Measurements from ENCODE around the gene NTM.

NTM gene

DNA sequence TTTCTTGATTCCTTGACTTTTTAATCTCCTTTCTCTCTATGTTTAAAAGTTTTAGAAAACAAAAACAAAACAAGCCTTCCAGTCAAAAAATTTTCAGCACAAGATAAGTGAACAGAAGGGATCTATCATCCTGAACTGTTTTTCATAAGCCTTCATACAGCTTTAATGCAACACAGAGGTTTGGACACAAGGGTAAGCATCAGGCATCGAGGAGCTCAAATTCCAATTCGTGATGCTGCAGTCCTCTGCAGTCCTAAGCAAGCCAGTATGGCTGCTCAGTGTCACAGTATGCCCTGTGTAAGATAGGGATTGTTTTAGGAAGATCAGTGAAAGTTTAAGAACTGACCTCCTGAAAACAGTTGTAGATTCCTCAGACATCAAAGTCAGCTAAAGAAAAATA, 740.9 kb downstream of the NTM start:
- no peak for DNase-seq (ENCODE audit: low read depth, low spot score)

DNA sequence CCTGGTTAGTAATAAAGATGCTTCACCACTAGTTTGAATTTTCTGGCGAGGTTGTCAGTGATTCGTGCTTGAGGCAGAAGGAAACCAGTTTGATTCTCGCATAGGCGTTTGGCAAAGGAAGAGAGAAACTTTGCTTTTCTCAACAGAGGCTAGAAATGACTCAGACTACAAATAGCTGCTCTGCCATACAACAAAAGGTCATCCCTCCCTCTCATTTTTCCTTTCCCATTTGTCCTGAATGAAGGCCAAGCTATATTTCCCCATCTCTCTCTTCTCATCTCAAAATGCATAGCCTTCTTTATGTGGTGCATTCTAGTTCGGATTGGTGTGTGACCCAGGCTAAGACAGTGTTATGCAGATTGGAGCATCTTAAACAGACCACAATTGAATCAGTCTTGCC, 741.4 kb downstream of the NTM start:
- no peak for DNase-seq (ENCODE audit: low read depth, low spot score)

DNA sequence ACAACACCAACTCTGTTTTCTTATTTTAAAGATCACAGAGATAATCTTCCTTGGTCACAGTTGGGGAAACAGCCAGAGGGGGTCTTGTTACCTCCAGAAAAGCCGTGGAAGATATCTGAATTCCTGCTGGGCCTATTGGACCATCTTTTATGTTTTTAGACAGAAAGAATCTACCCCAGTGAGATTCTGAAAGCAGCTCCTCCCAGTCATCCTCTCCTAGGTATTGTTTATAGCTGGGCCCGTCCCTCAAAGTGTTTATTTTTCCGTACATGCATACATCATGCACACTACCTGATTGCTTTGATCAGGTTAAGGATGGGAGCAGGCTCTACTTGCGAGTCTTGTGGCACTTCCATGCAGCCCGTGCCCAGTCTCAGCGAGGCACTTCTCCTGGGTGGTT, 742.4 kb downstream of the NTM start:
- no peak for DNase-seq (ENCODE audit: low read depth, low spot score)

DNA sequence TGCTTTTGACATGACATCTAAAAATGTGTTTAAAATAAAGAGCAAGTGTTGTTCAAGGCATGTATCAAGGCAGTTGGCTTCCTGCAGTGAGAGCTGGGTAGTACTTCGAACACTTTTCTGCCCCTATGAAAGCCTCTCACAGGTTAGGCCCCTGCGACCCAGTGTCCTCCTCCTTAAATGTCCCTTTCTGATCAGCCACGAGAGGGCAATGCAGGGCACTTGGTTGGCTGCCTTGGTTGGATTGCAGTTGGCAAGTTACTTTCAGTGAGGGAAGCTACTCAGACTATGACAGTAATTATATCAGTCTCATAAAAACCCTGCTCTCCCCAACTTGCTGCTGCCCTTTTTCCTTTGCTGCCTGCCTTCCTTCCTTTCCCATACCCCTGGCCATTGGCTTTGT, 743.8 kb downstream of the NTM start:
- DNase-seq (ENCODE audit: low read depth, low spot score), result no peak

DNA sequence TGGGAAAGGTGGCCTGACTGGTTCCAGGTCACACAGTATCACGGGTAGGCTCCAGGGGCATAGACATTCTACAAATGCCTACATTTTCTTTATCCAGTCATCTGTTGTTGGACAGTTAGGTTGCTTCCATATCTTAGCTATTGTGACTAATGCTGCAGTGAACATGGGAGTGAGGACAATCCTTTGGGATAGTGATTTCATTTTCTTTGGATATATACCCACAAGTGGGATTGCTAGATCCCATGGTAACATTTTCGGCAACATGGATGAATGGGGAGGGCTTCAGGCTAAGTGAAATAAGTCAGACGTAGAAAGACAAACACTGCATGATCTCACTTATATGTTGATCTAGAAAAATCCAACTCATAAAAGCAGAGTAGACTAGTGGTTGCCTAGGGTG, 744.3 kb downstream of the NTM start:
- no peak for DNase-seq (ENCODE audit: low read depth, low spot score)

DNA sequence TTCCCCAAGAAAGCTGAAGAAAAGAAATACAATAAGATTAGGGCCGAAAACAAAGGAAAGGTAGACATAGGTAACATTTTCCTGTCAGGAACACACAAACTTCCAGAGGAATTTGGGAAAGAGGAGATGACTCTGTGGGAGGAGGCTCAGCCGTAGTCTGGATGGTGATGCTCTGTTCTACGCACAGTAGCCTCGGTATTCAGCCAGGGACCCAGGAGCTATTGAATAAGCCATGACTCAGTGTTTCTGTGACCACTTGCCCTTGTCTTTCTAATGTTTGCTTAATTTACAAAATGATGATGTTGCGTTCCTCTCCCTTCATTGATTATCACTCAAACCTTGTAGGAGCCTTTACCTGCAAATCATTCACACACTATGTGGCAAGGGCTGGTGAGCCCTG, 745.0 kb downstream of the NTM start:
- no peak for DNase-seq (ENCODE audit: low read depth, low spot score)

DNA sequence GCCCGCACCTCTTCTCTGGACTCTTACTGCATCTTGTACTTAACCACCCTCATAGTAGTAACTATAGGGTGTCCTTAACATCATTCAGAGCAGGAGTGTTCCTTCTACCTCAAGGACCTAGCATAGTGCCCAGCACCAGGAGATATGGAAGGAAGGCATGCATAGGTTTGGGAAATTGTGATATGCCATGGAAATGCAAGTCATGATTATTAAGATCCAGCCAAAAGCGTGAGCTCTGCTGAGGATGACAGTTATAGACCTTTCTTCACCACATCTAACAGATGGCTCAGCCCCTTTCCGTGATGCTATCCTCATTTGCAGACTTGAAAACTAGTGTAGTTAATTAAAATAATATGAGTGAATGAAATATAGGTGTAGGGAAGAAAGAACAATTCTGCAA, 746.1 kb downstream of the NTM start:
- no peak for DNase-seq (ENCODE audit: low read depth, low spot score)

DNA sequence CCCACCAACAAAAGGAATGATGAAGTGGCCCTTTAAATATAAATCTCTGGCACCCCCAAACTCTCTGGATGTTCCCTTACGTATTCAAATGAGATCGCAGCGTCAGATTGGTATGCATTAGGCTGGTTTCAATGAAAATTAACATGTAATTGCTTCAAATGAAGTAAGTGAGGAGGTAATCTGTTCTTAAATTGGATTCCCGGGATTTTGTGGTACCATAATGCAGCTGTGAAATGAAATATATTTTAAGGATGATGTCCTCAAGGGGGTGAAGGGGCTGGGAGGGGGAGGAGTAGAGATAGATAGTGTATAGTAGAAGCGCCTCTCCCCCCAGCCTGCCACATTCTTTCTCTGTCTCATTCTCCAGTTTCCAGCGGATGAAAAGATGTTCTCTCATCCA, 748.2 kb downstream of the NTM start:
- DNase-seq (ENCODE audit: low read depth, low spot score), result no peak

DNA sequence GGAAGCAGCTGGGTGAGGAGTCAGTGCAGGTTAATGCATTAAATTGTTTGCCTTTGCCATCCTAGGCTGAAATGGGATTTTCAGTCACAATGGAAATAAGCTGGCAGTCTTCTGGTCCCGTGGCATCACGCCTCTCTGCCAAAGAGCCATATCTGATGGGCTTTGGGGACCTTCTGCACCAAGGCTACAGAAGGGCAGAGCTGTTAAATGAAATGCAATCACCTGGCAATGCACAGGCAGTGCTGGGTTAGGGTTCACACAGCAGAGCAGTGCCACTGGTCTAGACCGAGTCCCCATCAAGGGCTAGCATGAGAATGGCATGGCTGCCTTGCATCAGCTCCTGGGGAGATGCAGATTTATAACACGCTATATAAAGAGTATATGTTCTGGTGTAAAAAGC, 749.2 kb downstream of the NTM start:
- no peak for DNase-seq (ENCODE audit: low read depth, low spot score)

DNA sequence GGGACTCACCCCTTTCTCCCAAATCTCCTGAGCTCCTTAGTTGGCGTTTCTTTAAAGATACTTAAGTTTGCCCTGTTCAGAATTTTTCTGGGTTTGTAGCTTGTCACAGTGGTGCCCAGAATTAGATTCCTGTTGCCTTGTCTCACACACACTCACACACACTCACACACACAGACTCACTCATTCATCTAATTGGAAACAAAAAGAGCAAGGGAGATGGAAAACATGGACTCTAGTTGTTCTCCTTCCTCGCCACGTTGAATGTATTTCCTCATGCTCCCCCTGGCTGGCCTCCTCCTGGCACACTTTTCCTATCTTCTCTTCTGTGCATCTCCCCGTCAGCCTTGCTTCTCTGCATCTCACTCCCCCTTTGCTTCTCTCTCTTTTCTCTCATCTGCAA, 752.3 kb downstream of the NTM start:
- DNase-seq (ENCODE audit: low read depth, low spot score), result no peak

DNA sequence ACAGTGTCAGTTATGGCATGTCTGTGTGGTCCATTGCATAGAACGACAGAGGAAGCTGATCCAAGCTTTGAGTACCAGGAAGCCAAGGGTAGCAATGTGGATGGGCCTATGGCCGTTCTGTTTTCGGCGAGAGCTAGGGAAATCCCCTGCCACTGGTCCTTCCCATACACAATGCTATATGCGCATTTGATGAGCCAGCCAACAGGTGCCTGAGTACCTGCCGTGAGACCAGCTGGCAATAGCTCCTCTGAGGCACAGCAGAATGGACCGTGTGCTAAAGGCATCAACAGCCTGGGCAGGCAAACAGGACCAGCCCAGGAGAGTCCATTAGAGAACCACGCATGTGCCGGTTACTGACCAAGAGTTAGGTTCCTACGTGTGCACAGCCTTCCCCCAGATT, 753.0 kb downstream of the NTM start:
- no peak for DNase-seq (ENCODE audit: low read depth, low spot score)

DNA sequence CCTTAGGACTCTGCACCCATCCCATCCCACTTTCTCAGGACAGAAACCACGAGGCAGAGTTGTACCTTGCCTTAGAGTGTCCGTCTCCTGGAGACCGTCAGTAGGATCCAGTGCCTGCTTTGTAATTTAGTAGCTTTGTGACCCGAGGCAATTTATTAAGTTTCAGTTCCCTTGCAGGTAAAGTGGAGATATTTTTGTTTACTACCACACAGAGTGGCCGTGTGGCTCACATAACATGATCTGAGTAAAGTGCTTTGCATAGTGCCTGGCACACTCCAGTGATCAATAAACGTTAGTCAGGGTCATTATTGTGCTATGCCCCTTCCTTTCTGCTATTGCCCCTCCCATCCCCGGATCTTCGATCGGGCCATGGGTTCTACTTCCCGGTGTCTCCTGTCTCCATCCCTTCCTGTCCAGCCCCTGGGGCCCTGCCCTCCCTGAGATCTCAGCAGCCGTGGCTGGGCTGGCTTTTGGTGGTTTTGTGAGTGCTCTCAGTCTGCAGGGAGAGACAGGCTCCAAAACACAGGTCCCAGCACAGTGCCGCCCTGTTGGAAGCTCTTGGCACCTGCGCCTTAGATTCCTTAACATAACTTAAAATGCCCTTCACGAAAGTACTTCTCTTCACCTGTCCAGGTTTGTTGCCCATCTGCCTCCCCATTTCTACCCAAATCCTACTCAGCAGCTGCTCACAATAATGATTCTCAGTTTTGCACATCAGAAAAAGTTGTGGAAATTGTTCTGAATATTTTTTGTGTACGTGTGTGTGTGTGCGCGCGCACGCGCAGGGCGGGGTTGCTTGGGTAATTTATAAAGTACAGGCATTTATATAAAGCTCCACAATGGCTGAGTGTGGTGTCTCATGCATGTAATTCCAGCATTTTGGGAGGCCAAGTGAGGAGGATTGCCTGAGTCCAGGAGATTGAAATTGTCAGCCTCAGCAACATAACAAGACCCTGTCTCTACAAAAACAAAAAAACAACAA, 753.7 kb downstream of the NTM start:
- DNase-seq (ENCODE audit: low read depth, low spot score), result no peak

DNA sequence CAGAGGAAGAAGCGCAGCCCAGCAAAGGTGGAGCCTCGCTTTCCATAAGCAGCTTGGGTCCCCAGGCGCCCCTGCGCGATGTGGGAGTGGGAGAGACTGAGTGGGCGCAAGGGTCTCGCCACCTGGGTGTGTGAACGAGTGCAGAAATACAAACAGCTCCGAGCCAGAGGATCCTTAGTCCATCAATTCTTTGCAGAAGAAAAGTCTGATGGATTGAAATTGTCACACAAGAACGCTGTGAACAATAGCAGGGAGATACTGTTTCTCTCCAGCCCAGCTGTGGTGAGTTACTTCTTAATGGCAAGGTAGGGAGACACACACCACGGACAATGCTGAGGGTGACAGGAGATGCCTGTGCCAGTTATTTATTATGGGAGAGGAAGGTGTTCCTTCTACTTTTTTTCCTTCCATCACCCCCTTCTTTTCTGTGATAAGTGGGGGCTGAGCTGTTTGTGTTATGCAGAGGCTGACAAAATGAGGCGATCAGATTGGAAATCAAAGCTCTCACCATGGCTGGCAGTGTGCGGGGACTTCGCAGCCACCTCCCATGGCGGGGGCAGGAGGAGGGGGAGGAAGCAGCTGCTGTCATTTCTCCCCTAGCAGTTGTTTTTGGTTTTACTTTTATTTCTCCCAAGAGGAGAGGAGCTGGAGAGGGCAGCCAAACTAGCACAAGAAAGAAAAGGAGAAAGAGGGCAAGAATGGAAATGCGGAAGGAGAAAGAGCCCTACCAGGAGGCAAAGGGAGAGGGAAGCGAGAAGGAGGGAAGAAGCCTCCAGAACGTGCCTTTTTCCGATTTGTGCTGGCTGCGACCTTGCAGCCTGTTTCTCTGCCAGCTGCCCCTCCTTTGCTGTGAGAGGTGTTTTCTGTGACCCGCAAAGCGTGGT, 755.8 kb downstream of the NTM start:
- DNase-seq (ENCODE audit: low read depth, low spot score), result no peak

DNA sequence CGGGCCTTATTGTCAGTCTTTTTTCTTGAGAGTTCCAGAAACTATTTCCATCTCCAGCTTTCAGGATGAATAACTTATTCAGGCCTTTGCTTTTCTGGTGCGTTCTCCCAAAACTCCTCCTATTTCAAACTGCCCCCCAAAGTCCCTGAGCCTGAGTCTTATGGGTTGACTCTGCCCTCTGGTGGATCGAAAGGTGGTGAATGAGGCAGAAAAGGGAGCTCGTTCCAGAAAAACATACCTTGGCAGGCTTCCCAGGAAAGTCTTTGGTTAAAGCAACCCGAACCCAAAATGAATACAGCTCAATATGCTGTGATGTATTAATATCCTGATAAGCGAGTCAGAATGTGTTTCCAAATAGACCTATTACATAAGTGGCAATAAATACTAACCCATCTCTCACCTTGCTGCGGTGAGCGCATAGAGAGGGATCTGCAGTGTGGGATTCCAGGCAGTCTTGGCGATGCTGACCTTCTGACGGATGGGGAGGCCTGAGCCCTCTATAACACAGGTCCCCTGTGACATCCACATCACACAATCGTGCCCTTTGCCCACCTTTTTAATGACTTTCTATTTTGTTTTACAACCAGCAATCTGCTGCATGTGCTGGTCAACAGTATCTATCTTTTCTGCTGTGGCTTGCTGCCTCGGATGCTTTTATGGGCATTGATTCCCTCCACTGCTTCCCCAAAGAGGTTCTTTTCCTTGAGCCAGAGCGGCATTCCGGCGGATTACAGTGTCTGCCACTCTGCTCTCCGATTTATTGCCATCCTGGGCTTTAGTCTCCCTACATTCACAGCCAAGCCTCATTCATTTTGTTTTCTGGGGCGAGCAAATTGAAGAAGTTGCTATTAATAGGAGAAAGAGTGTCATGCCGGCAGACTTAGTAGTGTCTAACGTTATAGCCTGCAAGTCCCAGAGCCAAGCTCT, 756.8 kb downstream of the NTM start:
- no peak for DNase-seq (ENCODE audit: low read depth, low spot score)

DNA sequence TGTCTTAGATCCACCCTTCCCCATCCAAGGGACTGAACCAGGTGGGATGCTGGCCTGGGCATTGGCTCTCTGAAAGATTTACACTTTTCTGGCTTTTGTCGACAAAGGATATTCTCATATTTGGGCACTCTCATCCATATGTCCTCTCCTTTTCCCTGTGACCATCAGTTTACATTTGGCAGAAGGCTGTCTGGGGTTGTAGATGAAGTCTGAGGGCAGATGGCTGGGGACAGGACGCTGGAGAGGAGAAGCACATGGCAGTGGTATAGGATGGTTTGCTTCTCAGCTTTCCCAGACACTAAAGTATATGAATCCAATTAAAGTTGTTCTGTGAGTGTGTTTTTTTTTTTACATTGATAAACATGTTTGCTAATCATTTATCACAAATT, 757.5 kb downstream of the NTM start:
- DNase-seq (ENCODE audit: low read depth, low spot score), result no peak

DNA sequence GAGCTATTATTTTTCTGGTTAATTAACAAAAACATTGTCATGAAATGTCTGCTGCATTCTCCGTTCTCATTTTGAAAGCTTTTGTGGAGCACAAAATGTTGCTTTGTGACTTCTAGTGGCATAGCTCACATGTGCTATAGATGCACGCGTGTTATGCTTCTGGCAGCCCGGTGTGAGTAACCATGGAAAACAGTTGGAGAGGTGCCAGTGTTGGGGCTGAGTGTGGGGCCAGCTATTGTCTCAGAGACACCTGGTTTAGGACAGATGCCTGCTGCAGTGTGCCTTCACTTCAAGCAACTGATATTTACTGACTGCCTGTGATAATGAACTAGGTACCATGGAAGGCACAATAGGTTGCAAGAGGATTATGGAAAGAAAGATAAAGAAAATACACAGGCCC, 760.6 kb downstream of the NTM start:
- DNase-seq (ENCODE audit: low read depth, low spot score), result no peak

DNA sequence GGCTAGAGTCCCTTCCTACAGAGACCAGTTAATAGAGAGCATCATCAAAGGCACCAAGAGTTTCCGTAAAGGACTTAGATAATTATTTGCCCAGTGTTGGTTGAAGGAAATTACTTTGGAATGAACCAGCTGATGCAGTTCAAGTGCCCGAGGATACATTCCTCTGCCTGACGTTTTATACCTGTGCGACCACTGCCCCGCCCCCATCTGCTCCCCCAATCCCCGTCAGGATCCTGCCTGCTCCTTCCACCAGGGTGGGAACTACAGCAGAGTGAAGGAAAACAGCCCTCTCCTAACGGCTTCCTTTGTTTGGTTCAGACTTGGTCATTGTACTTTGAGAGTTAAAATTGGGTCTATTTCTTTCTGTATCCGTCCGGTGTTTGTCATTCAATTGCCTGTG, 761.5 kb downstream of the NTM start:
- no peak for DNase-seq (ENCODE audit: low read depth, low spot score)

DNA sequence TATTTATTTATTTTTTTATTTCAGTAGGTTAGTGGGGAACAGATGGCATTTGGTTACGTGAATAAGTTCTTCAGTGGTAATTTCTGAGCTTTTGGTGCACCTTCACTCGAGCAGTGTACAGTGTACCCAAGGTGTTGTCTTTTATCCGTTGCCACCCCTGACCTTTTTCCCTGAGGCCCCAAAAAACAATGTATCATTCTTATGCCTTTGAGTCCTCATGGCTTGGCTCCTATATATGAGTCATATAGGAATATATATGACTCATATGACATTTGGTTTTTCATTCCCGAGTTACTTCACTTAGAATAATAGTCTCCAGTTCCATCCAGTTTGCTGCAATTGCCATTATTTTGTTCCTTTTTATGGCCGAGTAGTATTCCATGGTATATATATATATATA, 763.9 kb downstream of the NTM start:
- DNase-seq (ENCODE audit: low read depth, low spot score), result no peak

DNA sequence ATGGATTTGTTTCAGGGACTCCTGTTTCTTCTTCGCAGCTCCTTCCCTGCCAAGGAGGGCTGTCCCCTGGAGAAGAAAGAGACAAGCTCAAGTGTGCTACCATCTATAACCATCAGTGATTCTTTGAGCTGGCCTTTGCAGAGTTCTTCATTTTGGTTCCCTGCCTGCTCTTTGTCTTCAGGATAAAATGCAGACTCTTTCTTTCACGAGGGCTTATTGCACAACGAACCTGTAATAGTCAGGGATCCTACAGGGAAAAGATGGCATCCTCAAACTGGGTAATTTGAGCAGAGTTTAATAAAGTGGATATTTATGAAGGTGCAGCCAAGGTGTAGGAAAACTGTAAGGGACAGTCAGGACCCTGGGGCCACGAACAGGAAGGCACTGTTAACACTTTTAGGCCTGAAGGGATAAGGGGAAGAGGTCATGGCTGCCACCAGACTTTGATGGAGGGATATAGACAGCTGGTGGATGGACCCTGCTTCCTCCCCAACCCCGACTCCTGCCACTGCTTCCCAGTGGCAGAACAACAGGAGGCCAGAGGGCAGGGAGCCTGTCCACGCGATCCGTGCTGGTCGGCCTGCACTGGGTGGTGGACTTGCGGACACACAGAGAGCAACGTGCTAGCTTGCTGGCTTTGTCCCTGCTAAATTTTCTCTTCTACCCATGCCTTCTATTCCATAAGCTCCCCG, 767.0 kb downstream of the NTM start:
- DNase-seq (ENCODE audit: low read depth, low spot score), result no peak

DNA sequence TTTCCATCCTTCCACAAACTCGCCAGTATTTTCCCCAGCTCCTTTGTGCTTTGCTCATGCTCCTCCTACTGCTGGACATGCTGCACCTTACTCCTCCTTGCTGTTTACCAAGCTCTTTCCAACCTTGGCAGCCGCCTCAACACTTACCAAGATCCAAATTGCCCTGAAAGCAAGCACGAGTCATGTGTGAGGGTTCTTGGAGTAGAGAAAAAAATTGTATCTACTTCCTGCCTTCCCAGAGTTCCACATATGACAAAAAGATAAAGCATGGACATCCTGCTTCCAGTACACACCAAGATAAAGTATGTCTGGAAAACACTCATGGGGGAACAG, 767.5 kb downstream of the NTM start:
- no peak for DNase-seq (ENCODE audit: low read depth, low spot score)

DNA sequence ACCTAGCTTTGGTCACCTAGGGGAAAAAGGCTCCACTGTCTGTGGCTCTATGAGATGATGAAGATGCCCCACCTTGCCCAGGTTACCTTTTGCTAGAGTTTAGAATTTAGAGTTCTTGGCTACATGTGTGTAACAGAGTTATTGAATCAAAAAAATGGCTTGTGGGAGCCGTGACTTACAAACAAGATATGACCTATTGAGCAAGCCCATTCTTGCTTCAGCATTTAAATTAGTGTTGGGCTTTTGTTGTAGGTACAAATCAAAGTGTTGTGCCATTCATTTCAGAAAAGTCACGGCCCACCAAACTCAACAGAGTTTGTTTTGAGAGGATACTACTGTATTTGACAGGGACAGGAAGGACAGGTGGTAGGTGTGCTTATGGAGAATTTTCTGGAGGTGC, 768.8 kb downstream of the NTM start:
- DNase-seq (ENCODE audit: low read depth, low spot score), result no peak

Measured in activated CD4-positive, CD25-positive, alpha-beta regulatory T cell treated with anti-CD3 and anti-CD28 coated beads, Interleukin-2, amount 50 U/mL, for 16 hours (primary cell).